K562 (cell line): ENCODE measurements around the gene KIF26A.

Source experiments
- CTCF ChIP-seq, 3 experiments: IDR thresholded peaks in 2 of 3; conservative IDR thresholded peaks in 1 of 3; 2 replicates each; pipeline ENCODE4 v1.5.1; 2011 to 2012; ENCODE audit warnings: low read length in 3 of 3, mild to moderate bottlenecking in 3 of 3, control low read depth in 2 of 3, improper control_type of control experiment in 1 of 3, inconsistent platforms in 1 of 3, low read depth in 1 of 3, mixed read lengths in 1 of 3, moderate library complexity in 1 of 3; ENCODE audit not compliant: insufficient read depth in 2 of 3
- DPF2 ChIP-seq: fragments of 450-650 bp; IDR thresholded peaks from 2 replicates; pipeline ENCODE4 v1.6.1; 2016
- EP300 ChIP-seq: IDR thresholded peaks from 2 replicates; pipeline ENCODE4 v1.6.1; 2012; ENCODE audit warnings: low read length, improper control_type of control experiment
- GTF3C2 ChIP-seq: IDR thresholded peaks from 3 replicates; pipeline ENCODE4 v1.6.1; 2011; ENCODE audit warnings: borderline replicate concordance, mild to moderate bottlenecking, moderate library complexity; ENCODE audit not compliant: insufficient read length; ENCODE audit errors: extremely low read depth
- MTF1 ChIP-seq: fragments of 250-450 bp; sonication (Bioruptor Pico); IDR thresholded peaks from 2 replicates; pipeline ENCODE4 v1.9.0; 2021; ENCODE audit warnings: moderate library complexity, mild to moderate bottlenecking, inconsistent platforms, borderline replicate concordance
- NFYB ChIP-seq: IDR thresholded peaks from 2 replicates; pipeline ENCODE4 v1.6.1; 2011; ENCODE audit warnings: mild to moderate bottlenecking, moderate library complexity; ENCODE audit not compliant: insufficient read length; ENCODE audit errors: extremely low read depth
- PTRF ChIP-seq: fragments of 450-650 bp; IDR thresholded peaks from 2 replicates; pipeline ENCODE4 v1.6.1; 2016; ENCODE audit warnings: mild to moderate bottlenecking, missing genetic modification characterization, missing compliant biosample characterization
- SP1 ChIP-seq: sonication (generic); formaldehyde crosslinking; IDR thresholded peaks from 2 replicates; pipeline ENCODE4 v1.8.1; 2022; ENCODE audit warnings: mild to moderate bottlenecking, missing genetic modification reagents
- ZFP36 ChIP-seq: fragments of 150-350 bp; IDR thresholded peaks from 2 replicates; pipeline ENCODE4 v1.6.1; 2018; ENCODE audit warnings: low read length, low read depth; ENCODE audit not compliant: partially characterized antibody

DNA sequence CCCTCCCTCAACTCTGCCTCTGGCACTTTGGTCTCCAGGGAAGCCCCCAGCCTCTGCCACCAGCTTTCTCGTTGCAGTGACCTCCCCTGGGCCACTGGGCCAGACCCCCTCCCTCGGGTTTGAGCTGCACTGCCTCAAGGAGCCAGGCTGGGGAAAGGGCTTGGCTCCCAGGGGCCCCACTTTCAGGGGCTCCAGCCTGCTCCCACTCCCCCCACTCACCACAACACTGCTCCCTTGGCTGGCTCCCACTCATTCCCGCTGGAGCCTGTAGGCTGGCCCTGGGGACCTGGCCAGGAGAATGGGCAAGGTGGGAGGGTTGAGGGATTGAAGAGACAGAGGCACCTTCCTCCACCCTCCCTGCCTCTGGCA lies 19.3 kb upstream of the KIF26A start:
- TF ChIP-seq DPF2 (no peak), CTCF (IDR thresholded peaks at IDR 0.05 in 2 of 3, conservative IDR thresholded peaks at IDR 0.05 in 1 of 3; ENCODE audit: insufficient read depth in 2 of 3, low read depth in 1 of 3, low read length in 3 of 3) (no peak), GTF3C2 (no peak), PTRF (tag) (no peak), ZFP36 (no peak), EP300 (no peak), MTF1 (CRISPR knock-in tag) (no peak), SP1 (no peak), NFYB (no peak)
